ENCODE results near the gene GPR176. TPM values are rescaled to one million over a fixed set of nuclear protein-coding genes. Genes with fewer than 3 reads are reported as not detected.
"Not testable (repeated sequence)": the region's sequence is repeated elsewhere in the genome, so short reads cannot be mapped to it uniquely, and the experiment has no call there.

The GPR176 gene
- total RNA-seq, 2 donors from 2014 or later, result 11.0 to 24.2 TPM

- intact Hi-C loops (cut with DNase I), result no loop called here
- DNase-seq (ENCODE audit: low spot score), result no peak
Observed at GRCh38 chr15:39834256-39834655, 85.8 kb downstream of the GPR176 start.

- no peak for DNase-seq (ENCODE audit: low spot score)
- intact Hi-C loops (cut with DNase I), result no loop called here
Observed at GRCh38 chr15:39833515-39833981, 86.5 kb downstream of the GPR176 start.

GRCh38 chr15:39830166-39830565 lies 89.9 kb downstream of the GPR176 start:
- DNase-seq (ENCODE audit: low spot score), result no peak
- intact Hi-C loops (cut with DNase I), result no loop called here

GRCh38 chr15:39828374-39828931 lies 91.6 kb downstream of the GPR176 start:
- intact Hi-C loops (cut with DNase I), result no loop called here
- DNase-seq (ENCODE audit: low spot score), result no peak

- DNase-seq (ENCODE audit: low spot score), result no peak
- intact Hi-C loops (cut with DNase I), result no loop called here
Observed at GRCh38 chr15:39826975-39827374, 93.1 kb downstream of the GPR176 start.

GRCh38 chr15:39823634-39824033 lies 96.4 kb downstream of the GPR176 start:
- intact Hi-C loops (cut with DNase I), result no loop called here

GRCh38 chr15:39820050-39820602 lies 99.9 kb downstream of the GPR176 start:
- no peak for DNase-seq (ENCODE audit: low spot score)
- intact Hi-C loops (cut with DNase I), result no loop called here

More at GRCh38 chr15:39823634-39824033, 96.4 kb downstream of the GPR176 start:
- DNase-seq (ENCODE audit: low spot score), result no peak

GRCh38 chr15:39819533-39819932 lies 100.5 kb downstream of the GPR176 start:
- no peak for DNase-seq (ENCODE audit: low spot score)
- intact Hi-C loops (cut with DNase I), result no loop called here

GRCh38 chr15:39817892-39818291 lies 102.2 kb downstream of the GPR176 start:
- intact Hi-C loops (cut with DNase I), result no loop called here
- no peak for DNase-seq (ENCODE audit: low spot score)

- intact Hi-C loops (cut with DNase I), result no loop called here
Observed at GRCh38 chr15:39814489-39814888, 105.6 kb downstream of the GPR176 start.

GRCh38 chr15:39812651-39813050 lies 107.4 kb downstream of the GPR176 start:
- intact Hi-C loops (cut with DNase I); DNase-seq (ENCODE audit: low spot score): not testable (repeated sequence)

More at GRCh38 chr15:39814489-39814888, 105.6 kb downstream of the GPR176 start:
- no peak for DNase-seq (ENCODE audit: low spot score)

- intact Hi-C loops (cut with DNase I), result no loop called here
- DNase-seq (ENCODE audit: low spot score), result no peak
Observed at GRCh38 chr15:39808909-39809308, 111.2 kb downstream of the GPR176 start.

GRCh38 chr15:39807791-39808190 lies 112.3 kb downstream of the GPR176 start:
- intact Hi-C loops (cut with DNase I), result no loop called here
- DNase-seq (ENCODE audit: low spot score), result no peak

- no peak for DNase-seq (ENCODE audit: low spot score)
- intact Hi-C loops (cut with DNase I), result loop anchor here in 1 of 2 donors (2.0 kb wide), 1 partner anchor 151 kb away; no protein-coding TSS in a partner anchor
Observed at GRCh38 chr15:39804026-39804425, 116.0 kb downstream of the GPR176 start.

GRCh38 chr15:39803016-39803415 lies 117.0 kb downstream of the GPR176 start:
- intact Hi-C loops (cut with DNase I), result no loop called here
- no peak for DNase-seq (ENCODE audit: low spot score)

GRCh38 chr15:39801641-39802309 lies 118.3 kb downstream of the GPR176 start:
- intact Hi-C loops (cut with DNase I), result no loop called here

GRCh38 chr15:39799552-39800011 lies 120.5 kb downstream of the GPR176 start:
- DNase-seq (ENCODE audit: low spot score), result no peak
- intact Hi-C loops (cut with DNase I), result loop anchor here in 1 of 2 donors (10.0 kb wide), 1 partner anchor 125 kb away; the partner anchor contains the start of gene GPR176

More at GRCh38 chr15:39801641-39802309, 118.3 kb downstream of the GPR176 start:
- DNase-seq (ENCODE audit: low spot score), result no peak

GRCh38 chr15:39798382-39798781 lies 121.7 kb downstream of the GPR176 start:
- intact Hi-C loops (cut with DNase I), result loop anchor here in 1 of 2 donors (10.0 kb wide), 1 partner anchor 126 kb away; the partner anchor contains the start of gene GPR176
- DNase-seq (ENCODE audit: low spot score), result no peak

- no peak for DNase-seq (ENCODE audit: low spot score)
Observed at GRCh38 chr15:39797407-39797806, 122.7 kb downstream of the GPR176 start.

GRCh38 chr15:39796601-39797000 lies 123.5 kb downstream of the GPR176 start:
- intact Hi-C loops (cut with DNase I), result loop anchor here in 1 of 2 donors (10.0 kb wide), 1 partner anchor 128 kb away; the partner anchor contains the start of gene GPR176
- DNase-seq (ENCODE audit: low spot score), result no peak

More at GRCh38 chr15:39797407-39797806, 122.7 kb downstream of the GPR176 start:
- intact Hi-C loops (cut with DNase I), result loop anchor here in 1 of 2 donors (10.0 kb wide), 1 partner anchor 127 kb away; the partner anchor contains the start of gene GPR176

All from posterior vena cava (tissue), 2 donors.